RCC 7860 (cell line): ENCODE results near the gene ZNF853.

Experiments used
- DNase-seq: peaks from one replicate; pipeline ENCODE4 v3.0.0-alpha.2; 2015; ENCODE audit warnings: low spot score
- FAIRE-seq: peaks from 2 replicates; lab custom pipeline; 2012; peaks lifted over from hg19 to GRCh38; lab: Jason Lieb, UNC

The ZNF853 gene

DNA sequence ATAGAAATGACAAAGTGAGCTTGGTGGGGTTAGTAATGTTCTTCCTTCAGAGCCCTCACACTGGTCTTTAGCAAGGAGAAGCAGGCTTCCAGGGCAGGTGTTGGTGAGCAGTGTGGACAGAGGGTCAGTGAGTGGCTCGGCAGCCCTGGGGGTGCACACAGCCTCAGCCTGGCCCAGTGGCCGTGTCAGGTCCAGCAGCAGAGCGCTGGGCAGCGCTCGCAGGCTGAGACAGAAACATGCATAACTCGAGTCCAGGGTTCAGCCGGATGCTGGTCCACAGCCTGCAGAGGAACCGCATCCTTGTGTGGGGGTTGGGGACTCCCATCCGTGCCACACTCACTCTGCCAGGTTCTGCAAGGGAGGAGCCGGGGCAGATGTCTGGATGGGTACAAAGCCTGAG lies 11.0 kb upstream of the ZNF853 start:
- FAIRE-seq (no peak), DNase-seq (no peak)

DNA sequence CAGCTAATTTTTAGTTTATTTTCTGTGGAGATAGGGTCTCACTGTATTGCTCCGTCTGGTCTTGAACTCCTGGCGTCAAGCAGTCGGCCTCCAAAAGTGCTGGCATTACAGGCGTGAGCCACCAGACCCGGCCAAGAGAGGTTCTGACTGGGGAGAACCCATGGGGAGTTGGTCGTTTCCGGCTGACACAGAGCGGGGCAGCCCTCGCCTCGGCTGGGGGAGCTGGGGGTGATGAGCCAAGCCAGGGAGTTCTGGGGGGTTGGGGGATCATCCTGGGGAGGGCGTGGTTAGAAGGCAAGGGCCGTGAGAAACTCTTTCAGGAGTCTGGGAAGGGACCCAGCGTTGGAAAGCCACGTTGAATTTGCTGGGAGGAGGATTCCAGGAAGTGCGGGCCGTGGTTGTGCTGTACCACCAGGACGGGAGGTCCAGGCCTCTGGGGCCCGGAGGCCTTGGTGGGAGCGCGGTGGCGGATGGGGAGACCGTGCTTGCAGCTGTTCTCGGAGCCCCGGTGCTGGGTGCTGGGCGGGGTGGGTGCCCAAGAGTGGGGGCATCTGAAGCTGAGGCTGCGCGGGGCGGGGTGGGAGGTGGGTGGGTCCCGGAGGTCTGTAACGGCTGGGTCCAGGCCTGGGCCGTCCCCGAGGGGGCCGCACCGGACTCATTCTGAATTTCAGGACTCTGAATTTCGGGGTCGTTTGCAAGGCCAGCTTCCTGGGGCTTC lies 8.4 kb upstream of the ZNF853 start:
- DNase-seq (no peak), FAIRE-seq (no peak)

DNA sequence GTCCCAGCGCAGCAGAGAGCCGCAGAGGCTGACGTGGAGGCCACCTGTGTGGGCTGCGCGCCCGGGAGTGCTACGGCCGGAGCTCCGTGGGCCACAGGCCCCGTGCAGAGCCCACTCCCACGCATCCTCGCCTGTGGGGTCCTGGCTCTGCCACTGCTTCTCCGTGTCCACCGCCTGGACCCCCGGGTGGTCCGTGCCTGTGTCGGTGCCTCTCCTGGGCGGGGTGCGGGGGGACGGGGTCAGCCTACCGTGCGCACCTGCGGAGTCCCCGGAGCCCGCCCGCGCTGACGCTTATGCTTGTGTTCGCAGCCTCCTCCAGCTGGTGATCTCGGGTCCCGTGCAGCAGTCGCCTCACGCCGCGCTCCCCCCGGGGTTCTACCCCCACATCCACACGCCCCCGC lies 7.8 kb upstream of the ZNF853 start:
- no peak for DNase-seq
- FAIRE-seq = no peak

DNA sequence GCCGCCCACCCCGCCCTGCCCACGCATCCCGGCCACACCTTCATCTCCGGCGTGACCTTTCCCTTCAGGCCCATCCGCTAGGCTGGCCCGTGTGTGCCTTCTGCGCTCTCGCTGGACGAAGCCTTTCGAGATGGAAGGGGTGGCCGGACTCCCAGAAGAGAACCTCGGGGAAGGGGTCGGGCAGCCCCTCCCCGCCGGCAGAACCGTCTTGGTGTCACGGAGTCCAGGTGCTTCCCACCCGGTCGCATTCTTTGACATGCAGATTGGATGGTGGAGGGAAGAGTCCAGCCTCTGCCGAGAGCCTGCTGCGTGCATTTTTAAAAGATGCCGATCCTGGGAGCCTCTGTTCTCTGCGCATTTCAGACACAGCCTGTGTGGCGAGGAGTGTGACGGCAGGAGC lies 7.3 kb upstream of the ZNF853 start:
- no peak for FAIRE-seq
- no peak for DNase-seq

DNA sequence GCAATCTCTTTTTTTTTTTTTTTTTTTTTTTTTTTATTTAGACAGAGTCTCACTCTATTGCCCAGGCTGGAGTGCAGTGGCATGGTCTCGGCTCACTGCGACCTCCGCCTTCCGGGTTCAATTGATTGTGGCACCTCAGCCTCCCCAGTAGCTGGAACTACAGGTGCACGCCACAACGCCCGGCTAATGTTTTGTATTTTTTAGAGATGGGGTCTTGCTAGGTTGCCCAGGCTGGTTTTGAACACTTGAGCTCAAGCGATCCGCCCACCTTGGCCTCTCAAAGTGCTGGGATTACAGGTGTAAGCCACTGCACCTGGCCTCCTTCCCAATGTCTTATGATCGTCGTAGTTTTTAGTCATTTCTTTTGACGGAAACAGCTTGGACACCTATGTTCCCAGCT lies 6.6 kb upstream of the ZNF853 start:
- FAIRE-seq (no peak), DNase-seq (no peak)

DNA sequence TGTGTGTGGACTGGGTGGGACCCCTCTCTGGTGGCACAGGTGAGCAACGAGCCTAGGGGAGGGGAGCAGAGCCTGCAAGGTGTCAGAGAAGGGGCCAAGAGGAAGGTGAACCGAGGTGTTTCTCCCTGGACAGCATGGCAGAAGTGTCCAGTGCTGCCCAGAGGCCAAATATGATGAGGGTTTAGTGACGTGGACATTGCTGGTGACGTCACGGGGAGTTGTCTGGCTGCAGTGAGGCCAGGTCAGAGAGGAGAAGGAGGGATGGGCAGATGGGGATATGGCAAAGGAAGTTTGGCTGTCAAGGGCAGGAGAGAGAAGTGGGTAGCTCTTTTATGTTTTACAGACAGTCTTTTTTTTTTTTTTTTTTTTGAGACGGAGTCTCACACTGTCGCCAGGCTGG lies 2.6 kb upstream of the ZNF853 start:
- DNase-seq (no peak), FAIRE-seq (no peak)

DNA sequence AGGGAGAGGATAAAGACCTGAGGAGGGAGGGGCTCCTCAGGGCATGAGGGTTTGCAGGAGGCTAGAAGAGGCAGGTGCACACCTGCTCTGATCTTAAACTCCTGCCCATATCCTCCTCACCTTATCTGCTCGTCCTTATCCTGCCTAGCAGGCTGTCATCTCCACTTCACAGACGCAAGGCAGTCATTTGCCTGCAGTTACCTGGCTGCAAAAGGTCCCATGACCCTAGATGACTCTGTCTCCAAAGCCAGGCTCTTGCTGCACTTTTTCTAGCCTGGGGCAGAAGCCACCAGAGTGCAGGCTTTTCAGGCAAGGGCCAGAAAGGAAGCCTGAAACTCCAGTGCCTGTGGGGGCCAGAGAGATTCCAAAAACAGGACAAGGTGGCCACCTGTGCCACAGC lies 1.7 kb upstream of the ZNF853 start:
- no peak for DNase-seq
- FAIRE-seq = no peak

DNA sequence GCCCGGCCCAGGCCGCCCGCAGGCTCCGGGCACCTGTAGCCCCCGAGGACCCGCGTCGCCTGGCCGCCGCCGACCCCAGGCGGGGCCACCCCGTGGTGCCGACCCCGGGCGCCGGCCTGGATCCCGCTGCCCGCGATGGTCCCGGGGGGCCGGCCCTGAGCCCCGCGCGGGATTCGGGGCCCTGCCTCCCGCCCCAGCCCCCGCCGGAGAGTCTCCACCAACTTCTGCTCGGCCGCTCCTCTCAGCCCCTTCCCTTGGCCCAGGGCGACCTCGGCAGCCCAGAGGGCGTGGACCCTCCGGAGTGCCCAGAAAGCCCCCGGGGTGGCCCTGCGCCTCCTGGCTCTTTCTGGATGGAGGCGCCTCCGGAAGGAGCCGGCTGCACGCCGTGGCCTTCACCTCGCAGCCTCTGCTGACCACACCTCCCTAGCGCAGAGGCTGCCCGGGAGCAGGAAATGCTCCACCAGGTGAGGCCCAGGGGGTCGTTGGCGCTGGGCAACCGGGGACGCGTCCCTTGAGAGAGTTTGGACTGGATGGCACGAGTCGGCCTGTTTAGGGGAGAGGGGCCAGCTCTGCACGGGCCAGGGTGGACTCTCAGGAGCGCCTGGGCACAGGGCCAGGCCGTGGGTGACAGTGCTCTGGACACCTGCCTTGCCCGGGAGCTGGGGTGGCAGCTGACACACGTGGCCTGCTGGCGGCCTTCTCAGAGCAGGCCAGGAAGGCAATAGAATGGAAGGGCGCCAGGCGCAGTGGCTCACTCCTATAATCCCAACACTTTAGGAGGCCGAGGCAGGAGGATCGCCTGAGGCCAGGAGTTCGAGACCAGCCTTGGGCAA lies 529 bp downstream of the ZNF853 start:
- DNase-seq (no peak), FAIRE-seq (no peak)

DNA sequence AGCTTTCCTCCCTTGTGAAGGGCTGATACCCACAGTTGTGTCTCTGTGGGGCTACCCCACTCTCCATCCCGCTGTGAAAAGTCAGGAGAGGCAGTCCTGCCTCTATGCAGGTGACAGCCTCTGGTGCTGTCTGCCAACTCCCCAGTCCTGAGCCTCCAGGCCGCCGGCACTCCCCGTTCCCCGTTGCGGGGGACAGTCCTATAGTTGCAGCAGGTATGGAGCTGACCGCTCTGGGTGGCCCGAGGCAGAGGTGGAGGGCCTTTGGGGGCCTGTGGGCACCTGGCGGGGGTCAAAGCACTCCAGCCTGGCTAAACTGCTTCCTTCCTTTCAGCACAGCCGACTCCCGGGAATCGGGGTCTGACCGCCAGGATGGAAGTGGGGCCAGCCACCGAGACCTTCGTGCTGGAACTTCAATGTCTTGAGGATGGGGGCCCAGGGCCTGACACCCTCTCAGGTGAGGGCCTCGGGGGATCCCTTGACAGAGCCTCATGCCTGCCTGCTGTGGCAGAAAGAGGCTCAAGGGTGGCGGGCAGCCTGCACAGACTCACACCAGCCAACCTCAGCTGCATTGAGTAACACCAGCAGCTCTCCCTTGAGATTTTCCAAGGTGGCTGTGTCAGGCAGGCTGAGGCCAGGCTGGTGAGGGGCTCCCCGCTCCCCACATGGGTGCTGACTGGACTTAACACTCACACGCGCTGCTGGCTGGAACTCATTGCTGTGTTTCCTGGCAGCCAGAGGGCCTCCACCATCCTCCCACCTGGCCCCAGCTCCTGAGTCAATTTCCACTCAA lies 1.6 kb downstream of the ZNF853 start:
- FAIRE-seq (no peak), DNase-seq (no peak)

DNA sequence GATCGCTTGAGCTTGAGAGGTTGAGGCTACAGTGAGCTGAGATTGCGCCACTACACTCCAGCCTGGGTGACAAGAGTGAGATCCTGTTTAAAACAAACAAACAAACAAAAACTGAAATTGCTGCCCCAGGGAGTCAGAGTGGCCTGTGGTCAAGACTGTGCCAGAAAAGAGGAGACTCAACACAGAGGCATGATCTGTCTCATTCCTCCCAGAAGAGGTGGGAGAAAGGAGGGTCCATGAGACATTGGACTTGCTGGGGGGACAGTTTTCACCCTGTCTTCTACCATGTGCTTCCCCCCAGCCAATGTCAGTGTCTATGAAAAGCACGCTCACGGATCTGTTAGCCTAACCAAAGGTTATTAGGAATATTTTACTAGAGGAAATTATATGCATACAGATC lies 3.2 kb downstream of the ZNF853 start:
- DNase-seq (no peak), FAIRE-seq (no peak)

DNA sequence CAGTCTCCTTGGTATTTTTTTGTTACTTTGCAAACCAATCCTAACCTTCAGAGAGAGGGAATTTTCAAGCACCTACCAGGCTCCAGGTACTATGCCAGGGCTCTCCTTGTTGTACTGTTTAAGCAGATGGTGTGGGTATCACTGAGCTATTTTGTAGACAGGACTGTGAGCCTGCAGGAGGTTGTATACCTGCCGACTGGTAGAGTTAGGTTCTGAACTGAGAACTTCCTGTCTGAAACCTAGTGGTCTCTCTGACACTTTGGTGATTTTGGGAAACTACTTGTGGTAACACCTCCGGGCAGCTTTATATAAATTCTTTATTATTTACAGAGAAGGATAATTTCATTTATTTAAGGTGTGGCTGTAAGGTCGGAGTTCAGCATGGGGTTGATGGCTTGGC lies 4.6 kb downstream of the ZNF853 start:
- DNase-seq (no peak), FAIRE-seq (no peak)

DNA sequence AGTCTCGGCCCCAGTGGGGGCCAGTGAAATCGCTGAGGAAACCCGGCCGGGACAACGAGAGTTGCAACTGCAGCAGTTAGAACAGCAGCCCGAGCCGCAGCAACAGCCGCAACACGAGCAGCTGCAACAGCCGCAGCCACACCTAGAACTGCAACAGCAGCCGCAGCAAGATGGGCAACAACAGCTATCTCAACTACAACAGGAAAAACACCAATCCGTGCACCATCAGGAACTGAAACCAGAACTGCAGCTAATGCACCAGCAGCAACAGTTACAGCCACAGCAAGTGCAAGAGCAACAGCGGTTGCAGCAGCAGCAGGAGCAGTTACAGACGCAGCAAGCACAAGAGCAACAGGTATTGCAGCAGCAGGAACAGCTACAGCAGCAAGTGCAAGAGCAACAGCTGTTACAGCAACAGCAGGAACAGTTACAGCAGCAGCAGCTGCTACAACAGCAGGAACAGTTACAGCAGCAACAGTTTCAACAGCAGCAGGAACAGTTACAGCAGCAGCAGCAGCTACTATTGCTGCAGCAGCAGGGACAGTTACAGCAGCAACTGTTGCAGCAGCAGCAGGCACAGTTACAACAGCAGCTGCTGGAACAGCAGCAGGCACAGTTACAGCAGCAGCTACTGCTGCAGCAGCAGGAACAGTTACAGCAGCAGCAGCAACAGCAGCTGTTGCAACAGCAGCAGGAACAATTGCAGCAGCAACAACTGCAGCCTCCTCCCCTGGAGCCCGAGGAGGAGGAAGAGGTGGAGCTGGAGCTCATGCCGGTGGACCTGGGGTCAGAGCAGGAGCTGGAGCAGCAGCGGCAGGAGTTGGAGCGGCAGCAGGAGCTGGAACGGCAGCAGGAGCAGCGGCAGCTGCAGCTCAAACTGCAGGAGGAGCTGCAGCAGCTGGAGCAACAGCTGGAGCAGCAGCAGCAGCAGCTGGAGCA lies 6.1 kb downstream of the ZNF853 start:
- FAIRE-seq (no peak), DNase-seq (no peak)

DNA sequence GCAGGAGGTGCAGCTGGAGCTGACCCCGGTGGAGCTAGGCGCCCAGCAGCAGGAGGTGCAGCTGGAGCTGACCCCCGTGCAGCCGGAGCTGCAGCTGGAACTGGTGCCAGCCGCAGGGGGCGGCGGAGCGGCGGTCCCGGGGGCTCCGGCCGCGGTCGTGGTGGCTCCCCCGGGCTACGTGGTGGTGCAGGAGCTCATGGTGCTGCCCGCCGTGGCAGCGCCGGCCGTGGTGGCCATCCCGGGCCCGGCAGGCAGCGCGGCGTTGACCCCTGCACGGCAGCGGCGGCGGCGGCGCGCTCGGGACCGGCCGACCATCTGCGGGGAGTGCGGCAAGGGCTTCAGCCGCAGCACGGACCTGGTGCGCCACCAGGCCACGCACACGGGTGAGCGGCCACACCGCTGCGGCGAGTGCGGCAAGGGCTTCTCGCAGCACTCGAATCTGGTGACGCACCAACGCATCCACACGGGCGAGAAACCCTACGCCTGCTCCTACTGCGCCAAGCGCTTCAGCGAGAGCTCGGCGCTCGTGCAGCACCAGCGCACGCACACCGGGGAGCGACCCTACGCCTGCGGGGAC lies 6.8 kb downstream of the ZNF853 start:
- DNase-seq (no peak), FAIRE-seq (no peak)

DNA sequence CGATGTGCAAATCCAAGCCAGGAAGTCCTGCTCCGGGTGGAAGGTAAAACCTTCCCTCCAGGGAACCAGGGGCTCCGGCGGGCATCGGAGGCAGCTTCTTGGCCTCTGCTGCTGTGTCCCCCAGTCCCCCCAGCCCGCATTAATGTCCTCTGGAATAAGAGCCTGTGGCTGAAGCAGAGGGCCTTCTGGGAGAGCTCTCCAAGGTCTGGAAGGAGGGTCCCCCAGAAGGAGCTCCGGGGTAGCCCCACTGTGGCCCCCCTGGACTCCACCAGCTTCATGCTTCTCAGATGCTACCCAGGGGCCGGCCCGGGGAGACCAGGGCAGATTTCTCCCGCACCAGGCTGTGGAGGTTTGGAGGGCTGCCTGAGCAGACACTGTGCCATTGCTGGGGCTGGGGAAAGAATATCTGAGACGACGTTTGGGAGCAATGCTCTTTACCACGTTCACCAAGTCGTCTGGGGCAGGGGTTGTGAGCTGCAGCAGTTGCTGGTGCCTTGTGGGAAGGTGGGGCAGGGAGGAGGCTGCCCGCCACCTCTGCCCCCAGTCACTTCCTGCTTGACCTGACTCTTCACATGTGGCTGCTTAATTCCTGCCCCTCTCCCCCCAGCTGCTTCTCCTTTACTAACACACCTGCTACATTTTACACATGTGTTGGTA lies 8.3 kb downstream of the ZNF853 start:
- FAIRE-seq = no peak

DNA sequence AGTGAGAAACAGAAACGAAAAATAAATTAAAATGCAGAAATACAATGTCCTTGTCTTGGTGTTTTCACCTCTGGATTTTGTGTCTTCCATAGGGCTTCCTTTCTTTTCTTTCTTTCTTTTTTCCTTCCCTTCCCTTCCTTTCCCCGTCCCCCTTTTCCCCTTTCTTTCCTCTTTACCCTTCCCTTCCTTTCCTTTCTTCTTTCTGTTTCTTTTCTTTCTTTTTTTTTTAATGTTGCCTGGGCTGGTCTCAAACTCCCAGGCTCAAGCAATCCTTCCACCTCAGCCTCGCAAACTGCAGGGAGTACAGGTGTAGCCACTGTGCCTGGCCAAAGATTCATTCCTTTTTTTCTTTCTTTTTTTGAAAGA lies 8.8 kb downstream of the ZNF853 start:
- no peak for FAIRE-seq
- DNase-seq = no peak

More for the DNA sequence above, 8.3 kb downstream of the ZNF853 start:
- DNase-seq = no peak

DNA sequence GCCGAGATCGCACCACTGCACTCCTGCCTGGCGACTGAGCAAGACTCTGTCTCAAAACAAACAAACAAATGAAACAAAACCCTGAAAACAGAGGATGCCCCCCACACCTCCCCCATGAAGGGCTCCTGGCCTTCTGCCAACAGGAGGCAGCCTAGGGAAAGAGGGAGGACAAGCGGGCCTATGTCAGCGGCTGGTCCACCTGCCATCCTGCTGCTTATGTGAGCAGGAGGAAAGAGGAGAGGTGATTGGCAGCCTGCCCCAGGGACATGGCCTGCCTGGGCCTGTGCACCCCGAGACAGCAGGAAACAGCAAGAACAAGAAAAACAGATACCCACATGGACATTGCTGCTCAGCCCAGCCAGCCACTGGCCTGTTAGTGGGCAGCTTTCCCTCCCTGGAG lies 12.6 kb downstream of the ZNF853 start:
- DNase-seq = no peak
- no peak for FAIRE-seq

DNA sequence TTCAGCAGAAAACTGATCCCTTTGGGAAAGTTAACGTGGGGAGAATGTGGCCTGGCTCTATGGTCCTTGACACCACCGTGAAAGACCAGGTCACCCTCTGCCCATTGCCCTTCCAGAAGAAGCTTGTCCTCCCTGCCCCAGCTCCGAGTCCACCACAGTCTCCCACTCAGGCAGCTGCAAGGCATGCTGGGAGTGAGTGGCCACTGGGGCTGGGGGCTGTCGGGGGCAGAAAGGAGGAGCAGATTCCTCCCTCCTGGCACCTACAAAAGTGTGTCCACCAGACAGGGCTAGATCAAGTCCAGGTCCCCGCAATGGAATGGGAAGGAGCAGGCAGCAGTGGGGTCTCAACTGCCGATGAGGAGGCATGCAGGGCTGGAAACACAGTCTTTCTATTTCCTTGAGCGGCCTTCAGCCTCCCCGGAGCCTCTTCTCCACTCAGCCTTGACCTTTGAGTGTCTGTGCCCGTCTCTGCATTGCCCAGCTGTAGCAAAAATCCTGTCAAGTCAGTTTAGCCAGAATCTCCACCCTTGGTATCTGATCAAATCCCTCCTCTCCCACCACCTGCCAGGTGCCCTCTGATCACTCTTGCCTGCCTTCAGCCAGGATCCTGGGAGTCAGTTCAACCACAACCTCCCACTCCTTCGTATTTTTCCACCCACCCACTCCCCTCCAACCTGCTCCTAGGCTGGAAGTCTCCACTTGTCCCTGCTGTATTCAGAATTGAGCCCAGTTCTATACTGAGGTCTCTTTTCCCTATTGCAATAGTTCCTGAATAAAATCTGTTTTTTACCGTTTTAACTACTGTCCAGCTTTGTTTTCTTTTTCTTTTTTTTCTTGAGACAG lies 14.8 kb downstream of the ZNF853 start:
- FAIRE-seq (no peak), DNase-seq (no peak)

DNA sequence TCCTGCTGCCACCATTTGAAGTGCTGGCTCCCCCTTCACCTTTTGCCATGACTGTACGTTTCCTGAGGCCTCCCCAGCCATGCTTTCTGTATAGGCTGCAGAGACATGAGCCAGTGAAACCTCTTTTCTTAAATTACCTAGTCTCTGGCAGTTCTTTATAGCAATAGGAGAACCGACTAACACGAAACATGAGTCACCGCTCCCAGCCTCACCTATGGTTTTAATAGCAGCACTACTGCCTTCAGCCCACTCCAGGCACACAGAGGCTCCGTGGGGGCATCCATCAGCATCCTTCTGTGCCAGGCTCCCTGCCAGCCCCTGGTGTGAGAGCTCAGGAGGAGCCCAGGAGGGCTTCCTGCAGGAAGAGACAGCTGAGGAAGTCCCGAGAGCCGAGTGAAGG lies 16.2 kb downstream of the ZNF853 start:
- DNase-seq (no peak), FAIRE-seq (no peak)

DNA sequence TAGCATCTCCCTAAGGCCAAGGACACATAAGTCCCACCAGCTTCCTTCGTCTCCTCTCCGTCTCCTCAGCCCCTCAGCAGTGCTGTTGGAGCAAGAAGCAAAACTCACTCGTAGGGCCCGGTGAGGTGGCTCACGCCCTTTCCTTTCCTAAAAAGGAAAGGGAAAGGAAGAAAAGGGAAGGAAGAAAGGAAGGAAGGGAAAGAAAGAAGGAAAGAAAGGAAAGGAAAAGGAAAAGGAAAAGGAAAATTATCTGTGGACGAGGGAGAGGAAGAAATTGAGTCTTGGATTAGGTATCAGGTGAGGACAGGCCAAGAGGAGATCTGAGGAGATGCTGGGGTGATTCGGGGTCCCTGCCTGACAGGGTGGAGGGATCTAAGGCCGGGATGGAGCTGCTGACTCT lies 18.6 kb downstream of the ZNF853 start:
- no peak for FAIRE-seq
- DNase-seq = no peak
